Nephron (organoid): ENCODE data around the gene SFXN1.

Source experiments
- H3K27ac Mint-ChIP-seq, 3 experiments: 2 replicates each; pipeline ENCODE4 v1.8.0; 2020; ENCODE audit warnings: mixed read lengths in 3 of 3, mild to moderate bottlenecking in 2 of 3, moderate library complexity in 1 of 3
- H3K27me3 Mint-ChIP-seq: 2 replicates; pipeline ENCODE4 v1.8.0; 2021; ENCODE audit warnings: low read depth, mild to moderate bottlenecking, moderate library complexity, mixed read lengths
- H3K36me3 Mint-ChIP-seq: 2 replicates; pipeline ENCODE4 v1.8.0; 2020; ENCODE audit warnings: low read depth, mixed read lengths
- H3K4me1 Mint-ChIP-seq: 2 replicates; pipeline ENCODE4 v1.8.0; 2020; ENCODE audit warnings: mixed read lengths
- H3K4me3 Mint-ChIP-seq, 3 experiments: 2 replicates each; pipeline ENCODE4 v1.8.0; 2020; ENCODE audit warnings: mild to moderate bottlenecking in 3 of 3, mixed read lengths in 3 of 3, moderate library complexity in 2 of 3
- H3K9me3 Mint-ChIP-seq: 2 replicates; pipeline ENCODE4 v1.8.0; 2020; ENCODE audit warnings: mixed read lengths
- CTCF ChIP-seq, 3 experiments: fragments of 200-600 bp; sonication (generic); IDR thresholded peaks; one replicate each; pipeline ENCODE4 v1.5.0; 2021; ENCODE audit warnings: antibody characterized with exemption in 3 of 3; ENCODE audit not compliant: unreplicated experiment in 3 of 3

SFXN1 gene

GRCh38 chr5:175513297-175513696, 34.9 kb downstream of the SFXN1 start:
- TF ChIP-seq CTCF (IDR thresholded peaks at IDR 0.05; ENCODE audit: unreplicated experiment in 3 of 3): no peak
- H3K36me3 Mint-ChIP-seq: peaks cover 84% of the 10 kb centered on the region
- H3K4me3 Mint-ChIP-seq: no peak overlapping the region
- H3K4me1 Mint-ChIP-seq: no peaks in the 10 kb centered on the region
- H3K9me3 Mint-ChIP-seq: peaks cover 2% of the 10 kb centered on the region
- no peaks in the 10 kb centered on the region for H3K27me3 Mint-ChIP-seq
- H3K27ac Mint-ChIP-seq: no peak overlapping the region

GRCh38 chr5:175513726-175514125, 35.4 kb downstream of the SFXN1 start:
- Mint-ChIP-seq H3K4me1 (no peaks in the 10 kb centered on the region), H3K36me3 (peaks cover 85% of the 10 kb centered on the region), H3K27ac (no peak overlapping the region), H3K4me3 (no peak overlapping the region), H3K27me3 (no peaks in the 10 kb centered on the region), H3K9me3 (peaks cover 7% of the 10 kb centered on the region)
- no peak for TF ChIP-seq CTCF (IDR thresholded peaks at IDR 0.05; ENCODE audit: unreplicated experiment in 3 of 3)

- Mint-ChIP-seq H3K9me3 (peaks cover 7% of the 10 kb centered on the region), H3K27me3 (no peaks in the 10 kb centered on the region), H3K36me3 (peaks cover 82% of the 10 kb centered on the region), H3K4me1 (no peaks in the 10 kb centered on the region), H3K27ac (no peak overlapping the region), H3K4me3 (no peak overlapping the region)
- TF ChIP-seq CTCF (IDR thresholded peaks at IDR 0.05; ENCODE audit: unreplicated experiment in 3 of 3): no peak
Measured at GRCh38 chr5:175516933-175517823, 38.8 kb downstream of the SFXN1 start.

GRCh38 chr5:175517824-175518450, 39.6 kb downstream of the SFXN1 start:
- no peak for TF ChIP-seq CTCF (IDR thresholded peaks at IDR 0.05; ENCODE audit: unreplicated experiment in 3 of 3)
- no peak overlapping the region for H3K4me3 Mint-ChIP-seq
- no peaks in the 10 kb centered on the region for H3K27me3 Mint-ChIP-seq
- no peak overlapping the region for H3K27ac Mint-ChIP-seq
- peaks cover 7% of the 10 kb centered on the region for H3K9me3 Mint-ChIP-seq
- H3K36me3 Mint-ChIP-seq: peaks cover 83% of the 10 kb centered on the region
- no peaks in the 10 kb centered on the region for H3K4me1 Mint-ChIP-seq

GRCh38 chr5:175519006-175519405, 40.6 kb downstream of the SFXN1 start:
- Mint-ChIP-seq H3K27me3 (no peaks in the 10 kb centered on the region), H3K9me3 (peaks cover 7% of the 10 kb centered on the region), H3K27ac (no peak overlapping the region), H3K4me1 (no peaks in the 10 kb centered on the region), H3K36me3 (peaks cover 80% of the 10 kb centered on the region), H3K4me3 (no peak overlapping the region)
- TF ChIP-seq CTCF (IDR thresholded peaks at IDR 0.05; ENCODE audit: unreplicated experiment in 3 of 3): no peak
